Upper lobe of left lung (tissue), 4 donors: ENCODE data around the gene RBM19.

Experiments used
- EP300 ChIP-seq, 4 donors: sonication (generic); formaldehyde crosslinking; IDR thresholded peaks; one replicate each; pipeline ENCODE4 v1.5.1; 2017; ENCODE audit warnings: antibody characterized with exemption in 4 of 4, control low read depth in 2 of 4
- TF ChIP-seq, protein P1 (sequence below), 6 experiments: fragments of 450-650 bp in 4 of 6; fragments of 200-600 bp in 2 of 6; sonication (generic) in 2 of 6; IDR thresholded peaks; one replicate each; pipeline ENCODE4 v1.5.1; 2016 to 2019; ENCODE audit warnings: antibody characterized with exemption in 6 of 6

GRCh38 chr12:113889076-113889475, 77.0 kb downstream of the RBM19 start:
- TF ChIP-seq, protein P1, sequence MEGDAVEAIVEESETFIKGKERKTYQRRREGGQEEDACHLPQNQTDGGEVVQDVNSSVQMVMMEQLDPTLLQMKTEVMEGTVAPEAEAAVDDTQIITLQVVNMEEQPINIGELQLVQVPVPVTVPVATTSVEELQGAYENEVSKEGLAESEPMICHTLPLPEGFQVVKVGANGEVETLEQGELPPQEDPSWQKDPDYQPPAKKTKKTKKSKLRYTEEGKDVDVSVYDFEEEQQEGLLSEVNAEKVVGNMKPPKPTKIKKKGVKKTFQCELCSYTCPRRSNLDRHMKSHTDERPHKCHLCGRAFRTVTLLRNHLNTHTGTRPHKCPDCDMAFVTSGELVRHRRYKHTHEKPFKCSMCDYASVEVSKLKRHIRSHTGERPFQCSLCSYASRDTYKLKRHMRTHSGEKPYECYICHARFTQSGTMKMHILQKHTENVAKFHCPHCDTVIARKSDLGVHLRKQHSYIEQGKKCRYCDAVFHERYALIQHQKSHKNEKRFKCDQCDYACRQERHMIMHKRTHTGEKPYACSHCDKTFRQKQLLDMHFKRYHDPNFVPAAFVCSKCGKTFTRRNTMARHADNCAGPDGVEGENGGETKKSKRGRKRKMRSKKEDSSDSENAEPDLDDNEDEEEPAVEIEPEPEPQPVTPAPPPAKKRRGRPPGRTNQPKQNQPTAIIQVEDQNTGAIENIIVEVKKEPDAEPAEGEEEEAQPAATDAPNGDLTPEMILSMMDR (IDR thresholded peaks at IDR 0.05), result no peak
- TF ChIP-seq EP300 (IDR thresholded peaks at IDR 0.05), result no peak
